ENCODE measurements around the gene IKBKE. TPM values are rescaled to one million over a fixed set of nuclear protein-coding genes. Genes with fewer than 3 reads are reported as not detected.
"Not testable (repeated sequence)": the region's sequence is repeated elsewhere in the genome, so short reads cannot be mapped to it uniquely, and the experiment has no call there.

IKBKE gene
- total RNA-seq, 1 experiment from 2014 or later: 6.6 TPM

DNA sequence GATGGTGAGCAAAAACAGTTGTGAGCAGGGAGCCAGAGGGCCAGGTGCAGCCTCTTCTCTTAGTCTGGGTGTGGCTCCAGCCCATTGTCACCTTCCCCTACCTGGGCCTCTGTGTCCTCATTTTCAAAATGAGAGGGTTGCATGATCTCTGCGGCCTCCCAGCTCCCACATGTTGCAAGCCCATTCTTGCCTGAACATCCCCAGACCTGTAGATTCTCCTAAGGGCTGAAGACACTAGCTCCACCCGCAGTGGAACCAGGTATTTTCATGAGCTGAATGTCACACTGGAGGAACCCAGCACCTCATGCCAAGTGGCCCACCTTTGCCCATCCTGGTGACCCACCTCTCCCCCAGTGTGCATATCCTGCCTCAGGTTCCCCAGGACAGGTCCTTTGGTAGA lies 12.3 kb downstream of the IKBKE start:
- Histone ChIP-seq H3K23me2 (ENCODE audit: insufficient read length, low read depth, low read length, poor library complexity, severe bottlenecking) (no peaks in the 10 kb centered on the region), H2BK20ac (ENCODE audit: low read depth, low read length, poor library complexity, severe bottlenecking) (no peak overlapping the region), H3K4me2 (ENCODE audit: insufficient read depth, insufficient read length, low read length) (no peak overlapping the region), H4K5ac (ENCODE audit: insufficient read length, low read depth, low read length) (no peak overlapping the region), H3K56ac (ENCODE audit: insufficient read length, low read depth, low read length) (no peak overlapping the region), H3K4ac (ENCODE audit: low read depth, low read length) (no peak overlapping the region), H3K14ac (ENCODE audit: insufficient read depth, low read length) (no peak overlapping the region), H2BK120ac (ENCODE audit: low read depth, low read length, poor library complexity, severe bottlenecking) (no peak overlapping the region), H2BK12ac (ENCODE audit: insufficient read length, low read depth, low read length) (no peak overlapping the region), H3K4me1 (ENCODE audit: insufficient read depth, low read length) (no peaks in the 10 kb centered on the region), H2AFZ (ENCODE audit: low read length) (no peak overlapping the region), H3K18ac (ENCODE audit: insufficient read length, low read depth, low read length) (no peak overlapping the region), H4K91ac (ENCODE audit: insufficient read length, low read depth, low read length) (no peak overlapping the region), H2BK15ac (ENCODE audit: low read depth, low read length) (no peak overlapping the region), H4K20me1 (ENCODE audit: control insufficient read depth, insufficient read depth, insufficient read length) (no peaks in the 10 kb centered on the region), H4K8ac (replicated peaks; ENCODE audit: insufficient read length, low read depth, low read length) (no peak overlapping the region), H3T11ph (ENCODE audit: low read length) (no peak overlapping the region), H3K9me3 (ENCODE audit: control insufficient read depth, low read depth, low read length) (no peaks in the 10 kb centered on the region), H3K9ac (ENCODE audit: extremely low read depth, insufficient read length, low read length) (no peak overlapping the region), H3K27ac (ENCODE audit: insufficient read length, low read depth, low read length) (no peak overlapping the region), H2BK5ac (ENCODE audit: insufficient read length, low read length) (no peak overlapping the region), H3K23ac (ENCODE audit: insufficient read length, low read depth, low read length) (no peak overlapping the region), H3K79me1 (ENCODE audit: insufficient read depth, low read depth, low read length, poor library complexity, severe bottlenecking) (no peaks in the 10 kb centered on the region), H3K27me3 (ENCODE audit: insufficient read depth, low read length) (no peaks in the 10 kb centered on the region), H3K79me2 (ENCODE audit: insufficient read depth, low read length) (no peaks in the 10 kb centered on the region), H2AK5ac (ENCODE audit: insufficient read length, low read length) (no peak overlapping the region)
- H3K4me1 Mint-ChIP-seq: peaks cover 0 to 4% of the 10 kb centered on the region in 2 experiments; a peak in 2 of 4 replicates
- TF ChIP-seq, protein P1, sequence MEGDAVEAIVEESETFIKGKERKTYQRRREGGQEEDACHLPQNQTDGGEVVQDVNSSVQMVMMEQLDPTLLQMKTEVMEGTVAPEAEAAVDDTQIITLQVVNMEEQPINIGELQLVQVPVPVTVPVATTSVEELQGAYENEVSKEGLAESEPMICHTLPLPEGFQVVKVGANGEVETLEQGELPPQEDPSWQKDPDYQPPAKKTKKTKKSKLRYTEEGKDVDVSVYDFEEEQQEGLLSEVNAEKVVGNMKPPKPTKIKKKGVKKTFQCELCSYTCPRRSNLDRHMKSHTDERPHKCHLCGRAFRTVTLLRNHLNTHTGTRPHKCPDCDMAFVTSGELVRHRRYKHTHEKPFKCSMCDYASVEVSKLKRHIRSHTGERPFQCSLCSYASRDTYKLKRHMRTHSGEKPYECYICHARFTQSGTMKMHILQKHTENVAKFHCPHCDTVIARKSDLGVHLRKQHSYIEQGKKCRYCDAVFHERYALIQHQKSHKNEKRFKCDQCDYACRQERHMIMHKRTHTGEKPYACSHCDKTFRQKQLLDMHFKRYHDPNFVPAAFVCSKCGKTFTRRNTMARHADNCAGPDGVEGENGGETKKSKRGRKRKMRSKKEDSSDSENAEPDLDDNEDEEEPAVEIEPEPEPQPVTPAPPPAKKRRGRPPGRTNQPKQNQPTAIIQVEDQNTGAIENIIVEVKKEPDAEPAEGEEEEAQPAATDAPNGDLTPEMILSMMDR (conservative IDR thresholded peaks at IDR 0.05): no peak
- WGBS (ENCODE audit: extremely low coverage, insufficient read length, low lambda C conversion rate): no CpG with 5 or more reads among the region's 2 CpGs
- no peak overlapping the region for H3K4me3 Mint-ChIP-seq
- peaks cover 0 to 4% (median 2%) of the 10 kb centered on the region in 3 experiments; a peak in 3 of 7 replicates for H3K36me3 Mint-ChIP-seq (ENCODE audit: insufficient read depth in 1 of 3, low read depth in 3 of 3)
- H3K27ac Mint-ChIP-seq: no peak overlapping the region
- H3K9me3 Mint-ChIP-seq: no peaks in the 10 kb centered on the region
- no peak for DNase-seq
- no peaks in the 10 kb centered on the region for H3K27me3 Mint-ChIP-seq (ENCODE audit: low read depth)

DNA sequence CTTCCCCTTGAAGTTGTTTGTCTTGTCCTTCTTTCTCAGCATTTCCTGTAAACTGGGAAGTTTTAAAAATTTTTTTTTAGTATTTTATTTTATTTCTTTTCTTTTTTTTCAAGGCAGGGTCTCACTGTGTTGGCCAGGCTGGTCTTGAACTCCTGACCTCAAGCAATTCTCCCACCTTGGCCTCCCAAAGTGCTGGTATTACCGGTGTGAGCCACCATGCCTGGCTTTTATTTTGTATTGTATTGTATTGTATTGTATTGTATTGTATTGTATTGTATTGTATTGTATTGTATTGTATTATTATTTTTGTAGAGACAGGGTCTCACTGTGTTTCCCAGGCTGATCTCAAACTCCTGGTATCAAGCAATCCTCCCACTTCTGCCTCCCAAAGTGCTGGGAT lies 13.6 kb downstream of the IKBKE start:
- not testable (repeated sequence) for H2BK12ac ChIP-seq (ENCODE audit: insufficient read length, low read depth, low read length); H3K27me3 Mint-ChIP-seq (ENCODE audit: low read depth); H3K4me3 Mint-ChIP-seq; H2BK5ac ChIP-seq (ENCODE audit: insufficient read length, low read length); H4K8ac ChIP-seq (replicated peaks; ENCODE audit: insufficient read length, low read depth, low read length); H3K9me3 ChIP-seq (ENCODE audit: control insufficient read depth, low read depth, low read length); H3K56ac ChIP-seq (ENCODE audit: insufficient read length, low read depth, low read length); H4K20me1 ChIP-seq (ENCODE audit: control insufficient read depth, insufficient read depth, insufficient read length); H3K23me2 ChIP-seq (ENCODE audit: insufficient read length, low read depth, low read length, poor library complexity, severe bottlenecking); H2BK120ac ChIP-seq (ENCODE audit: low read depth, low read length, poor library complexity, severe bottlenecking); H3K27me3 ChIP-seq (ENCODE audit: insufficient read depth, low read length); H2AFZ ChIP-seq (ENCODE audit: low read length); H3K23ac ChIP-seq (ENCODE audit: insufficient read length, low read depth, low read length); DNase-seq; H4K5ac ChIP-seq (ENCODE audit: insufficient read length, low read depth, low read length); H3K18ac ChIP-seq (ENCODE audit: insufficient read length, low read depth, low read length); H3K36me3 Mint-ChIP-seq (ENCODE audit: insufficient read depth in 1 of 3, low read depth in 3 of 3); H3K9me3 Mint-ChIP-seq; H2BK15ac ChIP-seq (ENCODE audit: low read depth, low read length); H3K79me1 ChIP-seq (ENCODE audit: insufficient read depth, low read depth, low read length, poor library complexity, severe bottlenecking); H3K9ac ChIP-seq (ENCODE audit: extremely low read depth, insufficient read length, low read length); H3K27ac ChIP-seq (ENCODE audit: insufficient read length, low read depth, low read length); H2AK5ac ChIP-seq (ENCODE audit: insufficient read length, low read length); H4K91ac ChIP-seq (ENCODE audit: insufficient read length, low read depth, low read length); H3K79me2 ChIP-seq (ENCODE audit: insufficient read depth, low read length); H3K4me1 Mint-ChIP-seq; H3K14ac ChIP-seq (ENCODE audit: insufficient read depth, low read length); H2BK20ac ChIP-seq (ENCODE audit: low read depth, low read length, poor library complexity, severe bottlenecking); H3K27ac Mint-ChIP-seq; H3K4ac ChIP-seq (ENCODE audit: low read depth, low read length); H3T11ph ChIP-seq (ENCODE audit: low read length); H3K4me1 ChIP-seq (ENCODE audit: insufficient read depth, low read length); H3K4me2 ChIP-seq (ENCODE audit: insufficient read depth, insufficient read length, low read length)
- WGBS (ENCODE audit: extremely low coverage, insufficient read length, low lambda C conversion rate): no CpG with 5 or more reads among the region's 1 CpG

Data from H9 (cell line).